GM19328 (cell line): Measurements from ENCODE around the gene SPANXN5.
"Not testable (repeated sequence)": the region's sequence is repeated elsewhere in the genome, so short reads cannot be mapped to it uniquely, and the experiment has no call there.

Experiments
- ATAC-seq: cut with Tn5 transposase; IDR thresholded peaks from one replicate; pipeline ENCODE4 v1.9.1; 2021; ENCODE audit warnings: mild to moderate bottlenecking, moderate library complexity; ENCODE audit not compliant: unreplicated experiment

The SPANXN5 gene

DNA sequence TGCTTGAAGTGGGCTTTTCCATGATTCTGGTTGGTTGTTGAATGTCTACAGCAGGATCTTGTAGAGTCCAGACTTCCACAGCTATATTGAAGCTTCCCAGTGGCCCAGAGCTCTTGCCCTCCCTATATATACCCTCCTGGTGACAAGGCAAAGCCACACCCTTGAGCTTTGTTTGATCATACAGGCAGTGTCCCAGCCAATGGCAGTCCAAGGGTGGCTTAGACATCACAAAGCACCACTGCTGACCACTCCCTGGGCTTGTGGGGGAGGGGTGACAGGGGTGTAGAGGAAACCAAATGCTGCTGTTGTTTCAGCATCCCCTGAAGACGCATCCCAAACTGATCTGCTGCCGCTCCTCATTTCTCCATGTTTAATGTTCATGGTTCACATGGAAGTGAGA lies at the start of gene SPANXN5:
Gene SPANXN5, minus strand, starts transcription at position 101 of the 400 bp plus-strand sequence. Its CDS starts 79 bp downstream, at position 22.
- not testable (repeated sequence) for ATAC-seq

GRCh38 chrX:52843619-52844018 lies 46.4 kb upstream of the SPANXN5 start:
- not testable (repeated sequence) for ATAC-seq

GRCh38 chrX:52839137-52839536 lies 41.9 kb upstream of the SPANXN5 start:
- no peak for ATAC-seq

GRCh38 chrX:52830551-52830950 lies 33.3 kb upstream of the SPANXN5 start:
- no peak for ATAC-seq

GRCh38 chrX:52824608-52825007 lies 27.4 kb upstream of the SPANXN5 start:
- ATAC-seq = no peak

DNA sequence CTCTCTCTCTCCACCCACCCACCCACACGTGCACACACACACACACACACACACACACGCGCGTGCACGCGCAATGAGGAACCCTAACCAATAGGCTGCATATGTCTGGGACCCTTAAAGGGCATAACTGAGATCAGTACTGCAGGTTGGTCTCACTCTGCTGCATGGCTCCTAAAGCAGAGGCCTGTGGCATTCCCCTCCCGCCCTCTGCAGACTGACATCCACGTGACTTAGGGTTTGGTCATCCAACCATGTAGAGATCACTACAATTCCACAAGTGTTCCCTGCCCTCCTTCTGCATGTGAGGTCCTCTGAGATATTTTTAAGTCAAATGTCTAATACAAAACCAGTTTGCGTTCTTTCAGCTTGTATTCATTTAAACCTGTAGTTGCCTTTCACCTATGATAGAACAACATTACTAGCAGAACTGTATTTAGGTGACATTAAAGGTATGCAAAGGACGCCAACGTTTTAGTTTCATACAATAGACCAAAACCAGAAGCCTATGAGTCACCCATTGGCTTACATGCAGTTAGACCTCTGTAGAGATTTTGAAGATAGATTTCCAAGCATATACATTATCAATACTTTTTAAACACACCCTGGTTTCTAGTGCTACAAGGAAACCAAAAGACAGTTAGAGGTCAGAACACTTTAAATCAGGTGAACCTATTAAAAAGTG lies 24.0 kb upstream of the SPANXN5 start:
- no peak for ATAC-seq

DNA sequence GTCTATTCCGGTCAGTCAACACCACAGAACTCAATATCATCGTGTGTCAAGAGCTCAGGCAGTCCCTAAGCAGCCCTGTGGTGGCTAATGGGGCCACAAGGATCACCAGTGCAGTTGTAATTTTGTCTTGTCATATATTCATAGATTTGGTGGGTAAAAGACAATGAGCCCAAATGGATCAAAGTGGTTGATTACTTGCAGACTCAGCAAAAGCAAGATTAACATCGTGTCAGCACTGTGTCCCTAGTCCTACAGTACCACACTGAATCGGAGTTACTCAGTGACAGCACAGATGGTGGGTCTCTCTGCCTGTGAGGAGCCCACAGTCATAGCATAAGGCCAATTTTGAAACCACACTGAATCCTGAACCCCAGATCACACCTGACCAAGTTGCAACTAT lies 22.6 kb upstream of the SPANXN5 start:
- no peak for ATAC-seq

- no peak for ATAC-seq
Measured at GRCh38 chrX:52811065-52811625, 13.9 kb upstream of the SPANXN5 start, which contains the start of gene XAGE5. Gene XAGE5, plus strand, starts transcription at chrX:52811287. Its CDS starts 1,280 bp downstream, at chrX:52812567.

DNA sequence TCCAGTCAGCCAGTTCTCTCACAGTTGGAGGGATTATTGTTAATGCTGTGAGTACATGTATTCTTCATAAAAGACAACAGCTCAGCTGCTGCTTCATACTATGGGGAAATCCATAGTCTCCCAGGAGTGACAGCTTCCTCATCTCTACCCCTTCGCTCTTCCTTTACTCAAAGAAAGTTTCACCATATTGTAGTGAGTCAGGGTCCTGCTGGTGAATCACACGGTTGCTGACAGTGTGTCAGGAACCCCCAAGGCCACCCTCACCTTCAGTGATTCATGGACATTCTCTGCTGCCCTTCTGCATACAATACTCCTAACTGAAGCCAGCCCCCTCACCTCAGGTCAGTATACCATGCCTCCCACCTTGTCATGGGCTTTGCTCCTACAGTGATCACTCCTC lies 7.6 kb upstream of the SPANXN5 start:
- ATAC-seq = not testable (repeated sequence)

DNA sequence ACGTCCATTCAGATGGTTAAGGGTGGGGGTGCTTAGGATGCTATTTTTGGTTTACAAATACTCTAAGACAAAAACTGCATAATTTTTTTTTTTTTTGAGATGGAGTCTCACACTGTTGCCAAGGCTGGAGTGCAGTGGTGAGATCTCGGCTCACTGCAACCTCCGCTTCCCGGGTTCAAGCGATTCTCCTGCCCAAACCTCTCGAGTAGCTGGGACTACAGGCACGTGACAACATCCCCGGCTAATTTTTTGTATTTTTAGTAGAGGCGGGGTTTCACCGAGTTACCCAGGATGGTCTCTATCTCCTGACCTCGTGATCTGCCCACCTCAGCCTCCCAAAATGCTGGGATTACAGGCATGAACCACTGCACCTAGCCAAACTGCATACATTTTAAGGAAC lies 23.7 kb downstream of the SPANXN5 start:
- not testable (repeated sequence) for ATAC-seq

- not testable (repeated sequence) for ATAC-seq
Measured at GRCh38 chrX:52765983-52766382, 31.2 kb downstream of the SPANXN5 start.

DNA sequence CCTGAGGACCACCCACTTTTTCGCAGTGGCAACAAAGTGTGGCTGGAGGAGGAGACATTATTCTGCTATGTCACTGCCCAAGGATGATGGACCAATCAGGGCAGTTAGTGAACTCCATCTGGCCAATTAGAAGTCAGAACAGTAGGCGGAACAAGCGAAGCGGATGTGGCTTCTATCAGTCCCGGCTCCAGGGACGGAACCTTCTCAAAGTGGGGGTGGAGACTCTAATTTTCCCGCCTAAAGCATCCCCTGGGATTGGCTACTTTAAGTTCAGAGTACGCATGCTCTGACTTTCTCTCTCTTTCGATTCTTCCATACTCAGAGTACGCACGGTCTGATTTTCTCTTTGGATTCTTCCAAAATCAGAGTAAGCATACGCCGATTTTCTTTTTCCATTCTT lies 46.3 kb downstream of the SPANXN5 start, which contains the start of gene SSX2B:
Gene SSX2B, plus strand, starts transcription at position 301 of the 400 bp plus-strand sequence. CDS start 1,429 bp downstream, outside the sequence.
- not testable (repeated sequence) for ATAC-seq
